ENCODE results near the gene FREM1. TPM values are rescaled to one million over a fixed set of nuclear protein-coding genes. Genes with fewer than 3 reads are reported as not detected.

Gene FREM1
- total and polyA plus RNA-seq, 2 of the 4 experiments (the other 2 are of a cell fraction) = under 0.01 TPM; not detected in 1

DNA sequence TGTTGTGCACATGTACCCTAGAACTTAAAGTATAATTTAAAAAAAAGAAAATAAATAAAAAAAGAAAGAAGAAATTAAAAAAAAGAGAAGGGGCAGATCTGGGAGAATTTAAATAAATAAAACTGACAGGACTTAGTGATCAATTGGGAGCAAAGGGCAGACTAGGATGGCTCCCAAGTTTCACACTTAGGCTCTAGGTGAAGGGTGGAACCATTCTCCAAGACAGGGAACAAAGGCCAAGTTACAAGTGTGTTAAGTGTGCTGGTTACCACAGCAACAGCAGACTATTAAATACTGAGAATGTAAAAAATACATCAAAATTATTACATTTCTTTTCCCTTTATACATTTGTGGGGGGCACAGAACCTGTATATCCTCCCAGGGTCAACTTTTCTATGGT is 224.1 kb downstream of the FREM1 start:
- Histone ChIP-seq H3K4me1 (ENCODE audit: control insufficient read depth, insufficient read depth, low read length) (peaks cover 3% of the 10 kb centered on the region; the same call in 1 of the 2 replicates), H4K8ac (ENCODE audit: low read depth in 2 of 2, low read length in 2 of 2) (no peak overlapping the region), H2BK5ac (ENCODE audit: low read depth, low read length, poor library complexity, severe bottlenecking) (no peak overlapping the region), H3K4ac (ENCODE audit: low read depth, low read length) (no peak overlapping the region), H3K27ac (ENCODE audit: insufficient read depth, low read length) (no peak overlapping the region), H3K9me3 (ENCODE audit: control insufficient read depth, insufficient read depth, low read length) (no peaks in the 10 kb centered on the region), H3K4me2 (ENCODE audit: low read depth, low read length) (no peak overlapping the region), H2AFZ (replicated peaks; ENCODE audit: low read length, poor library complexity) (no peak overlapping the region), H4K20me1 (ENCODE audit: insufficient read depth, low read length) (peaks cover 4% of the 10 kb centered on the region; the same call in 1 of the 2 replicates), H3K79me1 (ENCODE audit: low read depth in 1 of 2, low read length in 2 of 2) (peaks cover 8 to 10% of the 10 kb centered on the region in 2 experiments; a peak in 3 of 4 replicates), H3K56ac (ENCODE audit: extremely low read depth, insufficient read depth, low read length) (no peak overlapping the region), H3K14ac (replicated peaks; ENCODE audit: low read depth, low read length) (no peak overlapping the region), H2BK20ac (ENCODE audit: low read depth, low read length) (no peak overlapping the region), H2AK5ac (ENCODE audit: low read depth, low read length) (no peak overlapping the region), H2BK15ac (ENCODE audit: low read depth, low read length) (no peak overlapping the region), H3K4me3 (ENCODE audit: insufficient read depth, low read depth, low read length) (no peak overlapping the region), H3K36me3 (ENCODE audit: control insufficient read depth, insufficient read depth, low read length) (peaks cover 1% of the 10 kb centered on the region), H2BK120ac (ENCODE audit: low read depth, low read length) (no peak overlapping the region), H4K5ac (ENCODE audit: low read depth, low read length) (no peak overlapping the region), H3K9me1 (ENCODE audit: insufficient read depth, low read length) (0 out of 2 replicates have a peak, but pooled peaks cover 4% of the 10 kb centered on the region), H3K9ac (ENCODE audit: low read depth, low read length) (no peak overlapping the region), H4K91ac (ENCODE audit: insufficient read depth, low read depth, low read length) (no peak overlapping the region), H3K27me3 (ENCODE audit: control insufficient read depth, insufficient read depth, low read length) (no peaks in the 10 kb centered on the region), H3K18ac (ENCODE audit: low read depth, low read length) (no peak overlapping the region), H2AK9ac (replicated peaks; ENCODE audit: low read depth, low read length, poor library complexity) (no peak overlapping the region), H3K23ac (ENCODE audit: low read depth, low read length) (no peak overlapping the region)
- intact Hi-C loops (cut with micrococcal nuclease) (no loop called here), in situ Hi-C loops (cut with MboI; ENCODE audit: low sequenced_read_pairs) (no loop called here), dilution Hi-C loops (cut with HindIII; ENCODE audit: low sequenced_read_pairs, unreplicated experiment) (no loop called here)
- DNase-seq (no peak), ATAC-seq (ENCODE audit: low read depth) (no peak)
- no peak for TF ChIP-seq MAFK (IDR thresholded peaks at IDR 0.05; ENCODE audit: low read depth, low read length)
- no peak for TF ChIP-seq ELK1 (IDR thresholded peaks at IDR 0.05; ENCODE audit: borderline replicate concordance, low read depth, low read length)
- no peak for TF ChIP-seq RAD21 (IDR thresholded peaks at IDR 0.05; ENCODE audit: low read length)
- TF ChIP-seq RCOR1 (IDR thresholded peaks at IDR 0.05; ENCODE audit: insufficient replicate concordance, low read length) = no peak
- TF ChIP-seq FOS (IDR thresholded peaks at IDR 0.05; ENCODE audit: low read depth, low read length) = no peak
- no peak for TF ChIP-seq CHD1 (IDR thresholded peaks at IDR 0.05; ENCODE audit: low read depth, low read length)
- no peak for TF ChIP-seq NFE2L2 (IDR thresholded peaks at IDR 0.05; ENCODE audit: low read depth, low read length)
- CTCF ChIA-PET = interaction anchor here (0.6 kb wide), 1 partner anchor 38 kb away, joined by 3 read pairs; no protein-coding TSS in a partner anchor
- POLR2A ChIA-PET (ENCODE audit: unreplicated experiment) = no interaction called here
- no TSS peak for BruUV-seq (replicated peaks)

Small RNA genes lying within 50 kb of the gene (microRNA-seq; reads per million reads assigned to microRNA genes)
- gene RNU6-1260P (ENCODE audit: insufficient read depth, insufficient read length) = not detected

Small RNA genes lying within 50 kb of the gene (small RNA-seq; reads per million reads assigned to genes)
- gene RNU6-1260P = 0 reads per million in 5 experiments

Other genes with a start within 250 kb of the FREM1 start
- gene ZDHHC21, start 217.0 kb downstream of the FREM1 start, total RNA-seq (2012; rRNA removed) = 4.5 and 8.3 TPM in 2 replicates
- gene ZDHHC21, start 217.0 kb downstream of the FREM1 start, polyA plus RNA-seq (2012; rRNA removed) = 1.8 and 2.8 TPM in 2 replicates
- not detected in 2 replicates for gene CER1, start 187.7 kb downstream of the FREM1 start, total RNA-seq (2012; rRNA removed)
- gene CER1, start 187.7 kb downstream of the FREM1 start, polyA plus RNA-seq (2012; rRNA removed) = not detected in 2 replicates

All from IMR-90 (cell line).